Mammary epithelial cell (primary cell): ENCODE data around the gene DACT3.

Experiments used
- EZH2 ChIP-seq: IDR thresholded peaks from 2 replicates; pipeline ENCODE4 v1.6.1; 2012; ENCODE audit warnings: low read length, inconsistent platforms, borderline replicate concordance
- TF ChIP-seq, protein P1 (sequence below), 2 donors: IDR thresholded peaks in 1 of 2; conservative IDR thresholded peaks in 1 of 2; 2 replicates each; pipeline ENCODE4 v1.5.1; 2011 to 2012; ENCODE audit warnings: inconsistent platforms in 2 of 2, low read length in 2 of 2, mild to moderate bottlenecking in 2 of 2, control low read depth in 1 of 2, low read depth in 1 of 2; ENCODE audit not compliant: insufficient read depth in 1 of 2; ENCODE audit errors: extremely low read depth in 1 of 2

DNA sequence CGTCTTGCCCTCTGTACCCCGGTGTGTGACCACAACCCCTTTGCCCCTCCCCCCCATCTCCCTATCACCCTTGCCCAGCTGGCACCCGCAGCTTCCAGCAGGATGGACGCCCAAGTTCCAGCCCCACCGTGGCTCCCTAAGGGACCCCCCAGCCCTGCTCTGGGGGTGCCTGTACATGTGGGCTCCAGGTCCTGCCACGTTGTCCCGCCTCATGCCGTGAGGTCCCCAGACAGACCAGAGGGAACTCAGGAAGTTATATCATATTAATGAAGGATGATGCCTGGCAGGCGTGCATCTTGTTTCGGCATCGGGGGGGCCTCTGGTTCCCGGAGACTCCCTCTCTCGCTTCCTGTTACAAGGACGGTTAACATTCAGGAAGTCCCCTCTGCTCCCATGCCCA, 34.5 kb downstream of the DACT3 start:
- TF ChIP-seq, protein P1, sequence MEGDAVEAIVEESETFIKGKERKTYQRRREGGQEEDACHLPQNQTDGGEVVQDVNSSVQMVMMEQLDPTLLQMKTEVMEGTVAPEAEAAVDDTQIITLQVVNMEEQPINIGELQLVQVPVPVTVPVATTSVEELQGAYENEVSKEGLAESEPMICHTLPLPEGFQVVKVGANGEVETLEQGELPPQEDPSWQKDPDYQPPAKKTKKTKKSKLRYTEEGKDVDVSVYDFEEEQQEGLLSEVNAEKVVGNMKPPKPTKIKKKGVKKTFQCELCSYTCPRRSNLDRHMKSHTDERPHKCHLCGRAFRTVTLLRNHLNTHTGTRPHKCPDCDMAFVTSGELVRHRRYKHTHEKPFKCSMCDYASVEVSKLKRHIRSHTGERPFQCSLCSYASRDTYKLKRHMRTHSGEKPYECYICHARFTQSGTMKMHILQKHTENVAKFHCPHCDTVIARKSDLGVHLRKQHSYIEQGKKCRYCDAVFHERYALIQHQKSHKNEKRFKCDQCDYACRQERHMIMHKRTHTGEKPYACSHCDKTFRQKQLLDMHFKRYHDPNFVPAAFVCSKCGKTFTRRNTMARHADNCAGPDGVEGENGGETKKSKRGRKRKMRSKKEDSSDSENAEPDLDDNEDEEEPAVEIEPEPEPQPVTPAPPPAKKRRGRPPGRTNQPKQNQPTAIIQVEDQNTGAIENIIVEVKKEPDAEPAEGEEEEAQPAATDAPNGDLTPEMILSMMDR (conservative IDR thresholded peaks at IDR 0.05 in 1 of 2, IDR thresholded peaks at IDR 0.05 in 1 of 2; ENCODE audit: extremely low read depth in 1 of 2, insufficient read depth in 1 of 2, low read depth in 1 of 2, low read length in 2 of 2) = no peak
- no peak for TF ChIP-seq EZH2
